CD4-positive, alpha-beta T cell treated with Interleukin-15 for 1 hour (primary cell): ENCODE measurements around the gene SNX24.
"Not testable (repeated sequence)": the region's sequence is repeated elsewhere in the genome, so short reads cannot be mapped to it uniquely, and the experiment has no call there.

ENCODE experiments used
- DNase-seq: peaks from one replicate; pipeline ENCODE4 v3.0.0-alpha.2; 2020

The SNX24 gene, protein sequence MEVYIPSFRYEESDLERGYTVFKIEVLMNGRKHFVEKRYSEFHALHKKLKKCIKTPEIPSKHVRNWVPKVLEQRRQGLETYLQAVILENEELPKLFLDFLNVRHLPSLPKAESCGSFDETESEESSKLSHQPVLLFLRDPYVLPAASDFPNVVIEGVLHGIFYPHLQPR

DNA sequence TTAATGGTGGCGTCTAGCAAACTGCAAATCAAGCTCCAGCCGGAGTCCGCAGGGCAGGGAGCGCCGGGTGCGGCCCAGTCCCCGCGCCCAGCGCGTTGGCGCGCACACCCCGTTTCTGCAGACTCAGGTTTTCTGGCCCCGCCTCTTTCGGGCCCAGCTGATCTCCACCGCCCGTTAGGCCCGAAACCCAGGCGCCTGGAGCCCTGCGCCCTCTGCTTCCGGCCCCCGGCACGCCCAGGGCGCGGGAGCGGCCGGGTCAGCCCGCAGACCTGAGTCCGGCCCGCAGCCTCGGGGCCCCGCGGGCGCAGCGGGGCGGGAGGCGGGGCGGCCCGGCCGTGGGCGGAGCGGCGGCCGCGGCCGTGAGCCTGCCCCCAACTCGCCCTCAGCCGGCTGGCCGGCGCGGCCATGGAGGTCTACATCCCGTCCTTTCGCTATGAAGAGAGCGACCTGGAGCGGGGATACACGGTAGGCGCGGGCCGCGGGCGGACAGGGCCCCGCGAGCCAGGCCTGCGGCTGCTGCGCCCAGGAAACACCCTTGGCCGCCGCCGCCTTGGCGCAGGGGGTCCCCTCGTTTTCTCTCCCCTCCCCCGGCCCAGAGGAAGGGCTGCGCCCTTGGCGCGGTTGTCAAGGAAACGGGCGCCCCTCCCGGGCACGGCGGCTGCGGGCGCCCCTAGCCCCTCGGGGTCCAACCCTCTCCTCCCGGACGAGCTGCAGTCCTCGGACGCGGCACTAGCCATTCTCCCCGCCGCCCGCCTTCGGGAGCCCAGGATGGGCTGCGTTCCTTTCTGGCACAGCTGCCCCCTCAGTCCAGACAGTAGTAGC, at the start of gene SNX24:
Gene SNX24 (plus strand): TSS at position 385 of the 822 bp plus-strand sequence. CDS start 21 bp downstream, at position 406.
- DNase-seq: peak; percentile 73

DNA sequence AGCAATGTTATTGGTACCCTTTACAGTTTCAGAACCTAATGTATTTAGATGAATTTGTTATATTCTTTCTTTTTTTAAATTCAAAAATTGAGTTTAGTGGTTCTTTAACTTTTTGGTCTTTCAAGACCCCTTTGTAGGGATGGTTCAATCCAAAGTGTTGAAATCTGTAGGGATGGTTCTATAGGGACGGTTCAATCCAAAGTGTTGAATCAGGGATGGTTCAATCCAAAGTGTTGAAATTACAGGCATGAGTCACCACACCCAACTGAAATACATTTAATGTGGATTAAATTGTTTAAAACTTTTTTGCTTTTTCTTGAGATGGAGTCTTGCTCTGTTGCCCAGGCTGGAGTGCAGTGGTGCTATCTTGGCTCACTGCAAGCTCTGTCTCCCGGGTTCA, 39.9 kb upstream of the SNX24 start:
- no peak for DNase-seq

DNA sequence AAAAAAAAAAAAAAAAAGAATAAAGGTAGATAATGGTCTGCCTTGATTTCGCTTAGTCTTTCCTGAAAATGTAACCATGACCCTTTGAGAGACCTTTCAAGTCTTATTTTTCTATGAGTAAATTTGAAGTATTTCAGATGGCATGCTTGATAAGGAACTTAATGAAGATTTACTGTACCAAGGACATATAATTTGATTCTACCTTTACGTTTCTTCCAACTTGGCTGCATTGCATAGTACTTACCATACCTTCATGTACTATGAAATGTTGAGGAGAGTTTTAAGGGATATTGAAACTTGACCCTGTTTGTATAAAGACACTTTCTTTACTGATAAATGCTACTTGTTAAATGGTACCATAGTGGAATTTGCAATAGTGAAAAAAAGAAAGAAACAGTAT, 35.0 kb upstream of the SNX24 start:
- no peak for DNase-seq

DNA sequence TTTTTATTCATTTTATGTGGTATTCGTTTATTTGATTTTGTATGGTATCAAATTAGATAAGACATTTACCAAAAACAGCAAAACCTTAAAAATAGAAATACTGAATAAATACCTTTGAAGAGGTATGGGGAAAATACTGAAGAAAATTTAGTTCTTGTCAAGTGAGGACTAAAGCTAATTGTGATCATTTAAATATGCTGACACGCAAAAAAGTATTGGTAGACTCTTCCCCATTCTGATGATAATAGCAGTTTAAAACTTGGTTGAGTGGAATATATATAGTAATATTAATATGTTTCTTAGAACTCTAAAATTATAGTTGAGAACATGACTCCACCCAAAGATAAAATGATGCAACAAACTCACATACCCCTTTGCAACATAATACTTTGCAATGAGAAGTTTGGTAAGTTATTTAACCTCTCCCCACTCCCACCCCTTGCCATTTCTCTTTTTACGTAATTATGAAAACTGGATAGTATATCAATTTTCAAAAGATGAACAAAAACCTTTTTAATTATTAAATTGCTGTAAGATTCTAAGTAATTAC, 30.1 kb upstream of the SNX24 start:
- no peak for DNase-seq

DNA sequence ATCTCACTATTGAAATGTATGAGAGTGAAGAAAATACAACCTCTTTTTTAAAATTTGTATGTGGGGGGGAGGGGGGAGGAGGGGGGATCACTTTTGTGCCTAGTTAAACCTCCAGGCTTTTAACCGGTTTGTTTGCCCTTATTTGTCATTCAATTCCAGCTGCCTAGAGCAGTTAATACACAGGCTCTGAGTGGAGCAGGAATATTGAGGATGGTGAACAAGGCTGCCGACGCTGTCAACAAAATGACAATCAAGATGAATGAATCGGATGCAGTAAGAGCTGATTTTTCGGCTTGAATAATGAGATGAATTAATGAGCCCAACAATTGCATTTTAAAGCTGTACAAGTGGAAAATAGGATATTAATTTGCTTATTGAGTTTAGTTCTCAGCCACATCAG, 28.7 kb upstream of the SNX24 start:
- no peak for DNase-seq

DNA sequence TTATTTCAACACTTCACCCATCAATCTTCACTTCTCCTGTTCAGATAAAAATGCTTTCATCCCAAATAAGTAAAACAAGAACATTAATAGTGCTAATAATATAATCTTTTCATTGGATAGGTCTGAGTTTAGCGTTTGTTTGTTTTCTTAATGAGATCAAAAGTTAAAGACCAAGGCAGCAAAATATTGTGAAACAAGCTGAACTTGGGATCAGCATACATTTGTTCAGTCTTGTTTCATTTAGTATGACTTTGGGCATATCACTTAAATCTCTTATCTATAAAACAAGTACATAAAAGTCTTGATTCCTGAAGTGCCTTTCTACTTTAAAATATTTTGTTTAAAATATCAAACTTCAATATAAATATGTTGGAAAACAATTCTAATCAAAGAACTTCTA, 13.4 kb upstream of the SNX24 start:
- DNase-seq: no peak

DNA sequence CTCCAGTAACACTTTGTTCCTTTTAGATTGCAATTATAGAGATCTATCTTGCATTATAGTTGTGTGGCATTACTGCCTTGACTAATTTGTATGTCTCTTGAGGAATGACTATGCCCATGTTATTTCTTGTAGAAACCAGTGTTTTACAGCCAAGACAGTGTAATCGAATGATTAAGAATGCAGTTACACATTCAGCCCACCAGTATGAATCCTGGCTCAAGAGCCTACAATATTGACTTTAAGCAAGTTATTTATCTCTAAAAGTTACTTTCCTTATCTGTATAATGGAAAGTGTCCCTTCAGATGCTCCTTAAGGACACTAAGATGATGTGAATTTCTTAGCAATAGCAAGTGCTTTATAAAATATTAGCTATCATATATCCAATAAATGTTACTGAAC, 9.7 kb upstream of the SNX24 start:
- DNase-seq: no peak

DNA sequence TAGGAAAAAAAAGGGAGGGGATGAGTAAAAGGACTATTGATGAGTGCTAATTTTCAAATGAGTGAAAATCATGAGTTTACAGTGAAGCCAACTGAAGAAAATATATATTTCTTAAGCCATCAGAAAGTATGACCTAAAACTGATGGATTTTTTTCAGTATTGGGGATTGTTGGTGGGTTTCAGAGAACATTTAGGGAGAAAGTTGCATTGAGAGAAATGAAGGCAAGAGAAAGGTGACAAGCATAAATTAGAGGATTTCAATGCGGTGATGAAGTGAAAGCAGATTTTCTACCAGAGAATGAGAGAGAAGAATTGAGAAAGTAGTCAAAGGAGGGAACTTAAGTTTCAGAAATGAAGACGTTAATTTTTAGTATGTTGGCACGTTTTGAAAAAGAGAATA, 8.5 kb upstream of the SNX24 start:
- DNase-seq: no peak

DNA sequence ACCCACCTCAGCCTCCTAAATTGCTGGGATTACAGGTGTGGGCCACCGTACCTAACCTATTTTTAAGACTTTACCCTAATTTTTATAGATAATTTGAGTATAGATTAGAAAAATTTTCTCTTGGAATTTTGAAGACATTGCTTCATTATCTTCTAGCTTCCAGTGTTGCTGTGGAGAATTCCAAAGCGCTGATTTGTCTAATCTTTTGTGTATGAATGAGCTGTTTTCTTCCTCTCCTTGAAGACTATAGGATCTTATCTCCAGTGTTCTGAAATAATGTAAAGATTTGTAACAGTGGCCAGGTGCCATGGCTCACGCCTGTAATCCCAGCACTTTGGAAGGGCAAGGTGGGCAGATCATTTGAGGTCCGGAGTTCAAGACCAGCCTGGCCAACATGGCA, 5.7 kb upstream of the SNX24 start:
- no peak for DNase-seq

DNA sequence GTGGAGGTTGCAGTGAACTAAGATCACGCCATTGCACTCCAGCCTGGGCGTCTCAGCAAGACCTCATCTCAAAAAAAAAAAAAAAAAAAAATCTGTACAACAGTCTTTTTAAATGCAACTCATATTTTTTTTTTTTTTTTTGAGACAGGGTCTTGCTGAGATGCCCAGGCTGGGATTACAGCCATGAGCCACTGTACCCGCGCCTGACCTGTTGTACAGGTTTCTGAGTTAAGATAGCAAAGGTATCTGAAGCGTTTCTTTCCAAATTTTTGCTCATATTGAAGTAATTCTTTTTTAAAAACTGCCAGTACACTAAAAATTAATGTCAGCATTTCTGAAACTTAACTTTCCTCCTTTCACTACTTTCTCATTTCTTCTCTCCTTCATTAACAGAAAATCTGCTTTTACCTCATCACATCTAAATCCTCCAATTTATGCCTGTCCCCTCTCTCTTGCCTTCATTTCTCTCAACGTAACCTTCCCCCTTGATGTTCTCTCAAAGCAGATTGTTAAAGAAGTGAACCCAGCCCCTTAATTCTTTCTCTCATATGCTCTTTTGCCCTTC, 3.3 kb upstream of the SNX24 start:
- no peak for DNase-seq

DNA sequence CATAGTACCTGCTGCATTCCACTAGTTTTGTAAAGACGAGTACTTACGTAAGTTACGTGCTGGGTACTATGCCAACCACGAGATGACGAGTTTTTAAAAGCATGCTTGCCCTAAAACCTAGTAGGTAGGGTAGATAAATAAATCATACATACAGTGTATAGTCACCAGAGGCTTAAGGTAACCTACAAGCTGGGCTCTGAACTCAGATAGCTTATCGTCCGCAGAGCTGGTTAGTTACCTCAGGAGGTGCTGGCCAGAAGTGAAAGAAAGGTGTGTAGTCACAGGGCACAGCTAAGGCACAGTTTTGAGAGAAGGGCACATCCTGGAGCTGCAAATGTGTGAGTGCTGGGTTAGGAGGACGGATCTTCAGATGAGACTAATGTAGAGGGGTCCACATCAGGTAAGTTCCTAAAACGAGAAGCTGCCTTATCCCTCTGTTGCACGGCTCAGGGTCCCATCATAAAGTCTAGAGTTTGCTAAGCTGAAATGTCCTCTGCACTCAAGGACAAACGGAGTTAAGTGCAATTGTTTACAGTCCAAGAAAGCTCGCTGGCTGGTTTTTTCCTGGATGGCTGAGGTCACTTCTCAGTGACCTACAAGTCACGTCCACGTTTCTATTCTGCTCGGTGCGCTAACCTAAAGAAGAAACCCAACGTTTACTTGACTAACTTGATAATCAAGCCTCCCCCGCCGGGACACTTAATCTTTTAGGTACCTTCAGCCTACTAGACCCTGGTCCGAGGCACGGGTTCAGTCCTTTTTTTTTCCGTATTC, 1.1 kb upstream of the SNX24 start:
- DNase-seq: no peak

DNA sequence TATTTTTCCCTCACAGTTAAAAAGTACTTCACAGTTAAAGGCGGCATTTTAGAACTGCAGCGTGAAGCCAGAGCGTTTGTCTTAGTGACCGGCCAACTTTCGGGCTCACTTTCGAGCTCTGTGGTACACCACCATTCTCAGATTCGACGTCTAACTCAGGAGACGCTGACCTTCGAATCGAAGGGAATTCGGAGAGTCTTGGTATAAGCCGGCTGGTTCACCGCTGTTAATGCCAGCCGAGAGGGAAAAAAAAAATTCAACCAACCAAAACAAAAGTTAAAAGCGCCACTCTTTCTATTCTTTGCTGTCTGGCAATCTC, 544 bp upstream of the SNX24 start:
- DNase-seq: no peak

DNA sequence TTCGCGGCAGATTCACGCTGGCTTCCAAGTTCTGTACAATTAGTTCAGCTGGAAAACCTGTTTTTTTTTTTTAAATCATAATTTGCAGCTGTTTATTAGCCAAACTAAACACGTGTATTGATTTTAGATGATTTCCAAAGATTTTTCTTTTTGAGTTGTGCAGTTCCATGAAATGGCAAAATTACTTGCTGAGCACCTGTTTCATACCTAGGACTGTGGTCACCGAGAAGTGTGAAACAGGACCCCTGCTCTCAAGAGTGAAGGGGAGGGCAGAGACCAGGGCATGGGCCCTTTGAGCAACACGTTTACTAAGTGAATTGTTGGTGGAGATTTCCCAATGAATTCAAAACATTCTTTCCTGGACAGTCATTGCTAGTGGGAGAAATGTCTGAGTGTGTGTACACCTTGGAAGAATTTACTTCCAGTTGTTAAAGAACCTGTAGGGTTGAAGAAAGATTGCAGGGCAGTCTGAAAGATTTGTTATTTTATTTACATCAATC, 688 bp downstream of the SNX24 start:
- no peak for DNase-seq

DNA sequence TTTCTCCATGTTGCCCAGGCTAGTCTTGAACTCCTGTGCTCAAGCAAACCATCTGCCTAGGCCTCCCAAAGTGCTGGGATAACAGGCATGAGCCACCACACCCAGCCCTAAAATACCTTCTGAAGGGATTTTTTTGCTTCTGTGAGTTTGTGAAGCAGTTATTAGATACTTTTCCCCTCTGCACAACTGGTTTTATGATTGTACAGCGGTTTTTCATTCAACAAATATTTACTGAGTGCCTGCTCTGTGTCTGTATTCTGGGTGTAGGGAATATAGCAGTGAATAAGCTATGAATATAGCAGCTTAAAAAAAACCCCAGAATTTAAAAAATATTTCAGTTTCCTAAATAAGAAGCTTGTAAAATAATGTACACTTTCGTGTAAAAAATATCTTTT, 2.3 kb downstream of the SNX24 start:
- no peak for DNase-seq

DNA sequence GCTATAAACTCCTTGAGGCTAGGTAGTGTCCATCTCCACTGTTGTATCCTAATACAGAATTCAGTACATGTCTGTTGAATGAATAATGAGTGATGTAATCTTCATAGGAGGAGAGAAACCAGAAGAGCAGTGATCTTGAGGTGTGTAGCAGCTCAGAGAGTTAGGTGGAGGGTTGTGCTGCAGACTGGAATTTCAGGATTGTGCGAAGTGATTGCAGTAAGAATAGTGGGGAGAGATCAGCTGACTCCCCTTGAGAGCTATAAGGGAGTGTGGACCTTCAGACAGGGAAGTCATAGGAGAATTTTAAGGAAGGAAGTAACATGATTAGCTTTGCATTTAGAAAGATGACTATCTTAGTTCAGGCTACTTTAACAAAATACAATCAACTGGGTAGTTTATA, 4.4 kb downstream of the SNX24 start:
- no peak for DNase-seq

DNA sequence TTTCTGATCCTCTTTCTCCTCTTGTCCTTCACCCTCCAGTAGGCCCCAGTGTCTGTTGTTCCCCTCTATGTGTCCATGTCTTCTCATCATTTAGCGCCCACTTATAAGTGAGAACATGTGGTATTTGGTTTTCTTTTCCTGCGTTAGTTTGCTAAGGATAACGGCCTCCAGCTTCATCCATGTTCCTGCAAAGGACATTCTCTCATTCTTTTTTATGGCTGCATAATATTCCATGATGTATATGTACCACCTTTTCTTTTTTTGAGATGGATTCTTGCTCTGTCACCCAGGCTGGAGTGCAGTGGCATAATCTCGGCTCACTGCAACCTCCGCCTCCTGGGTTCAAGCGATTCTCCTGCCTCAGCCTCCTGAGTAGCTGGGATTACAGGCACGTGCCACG, 12.1 kb downstream of the SNX24 start:
- not testable (repeated sequence) for DNase-seq

DNA sequence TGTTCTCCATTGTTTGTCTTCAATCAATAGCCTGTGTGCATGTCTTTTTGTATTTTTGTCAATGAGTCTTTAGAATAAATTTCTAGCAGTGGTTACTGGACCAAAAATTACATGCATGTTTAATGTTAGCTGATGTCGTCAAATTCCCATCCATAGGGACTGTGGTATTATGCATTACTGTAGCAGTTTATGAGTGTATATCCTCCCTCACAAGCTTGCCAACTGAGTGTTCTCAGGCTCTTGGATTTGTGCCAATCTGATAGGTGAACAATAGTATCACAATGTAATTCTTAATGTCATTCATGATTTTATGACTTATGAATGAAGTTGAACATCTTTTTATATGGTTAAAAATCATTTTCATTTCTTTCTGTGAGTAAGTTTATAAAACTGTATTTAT, 13.0 kb downstream of the SNX24 start:
- no peak for DNase-seq

DNA sequence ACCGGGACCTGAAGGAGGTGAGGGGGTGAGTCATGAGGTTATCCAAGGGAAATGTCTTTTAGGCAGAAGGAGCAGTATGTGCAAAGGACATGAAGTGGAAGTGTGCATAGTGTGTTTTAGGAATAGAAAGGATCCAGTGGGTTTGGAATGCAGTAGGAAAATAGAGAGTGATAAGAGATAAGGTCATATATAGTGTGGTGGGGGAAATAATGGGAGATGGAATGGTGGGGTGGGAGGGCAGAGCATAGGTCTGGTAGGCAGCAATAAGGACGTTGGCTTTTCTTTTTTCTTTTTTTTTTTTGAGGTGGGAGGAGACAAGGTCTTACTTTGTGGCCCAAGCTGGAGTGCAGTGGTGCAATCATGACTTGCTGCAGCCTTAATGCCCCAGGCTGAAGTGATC, 17.8 kb downstream of the SNX24 start:
- DNase-seq: no peak

DNA sequence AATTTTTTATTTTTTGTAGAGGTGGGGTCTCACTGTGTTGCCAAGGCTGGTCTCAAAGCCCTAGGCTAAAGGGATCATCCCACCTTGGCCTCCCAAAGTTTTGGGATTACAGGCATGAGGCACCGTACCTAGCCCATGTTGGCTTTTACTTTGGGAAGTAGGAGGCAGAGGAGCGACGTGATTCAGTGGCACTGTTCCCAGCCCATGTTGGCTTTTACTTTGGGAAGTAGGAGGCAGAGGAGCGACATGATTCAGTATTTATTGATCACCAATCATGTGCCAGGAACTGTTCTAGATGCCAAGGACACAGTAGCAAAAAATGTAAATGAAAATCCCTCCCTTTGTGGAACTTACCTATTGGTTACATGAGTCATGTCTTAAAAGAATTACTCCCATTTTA, 18.3 kb downstream of the SNX24 start:
- no peak for DNase-seq

DNA sequence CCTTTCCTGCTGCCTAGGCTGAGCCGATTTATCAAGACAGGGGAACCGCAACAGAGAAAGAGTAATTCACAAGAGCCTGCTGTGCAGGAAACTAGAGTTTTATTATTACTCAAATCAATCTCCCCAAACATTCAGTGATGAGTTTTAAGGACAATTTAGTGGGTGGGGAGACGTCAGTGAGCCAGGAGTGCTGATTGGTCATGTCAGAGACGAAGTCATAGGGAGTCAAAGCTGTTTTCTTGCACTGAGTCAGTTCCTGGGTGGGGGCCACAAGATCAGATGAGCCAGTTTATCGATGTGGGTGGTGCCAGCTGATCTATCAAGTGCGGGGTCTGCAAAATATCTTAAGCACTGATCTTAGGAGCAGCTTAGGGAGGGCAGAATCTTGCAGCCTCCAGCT, 19.0 kb downstream of the SNX24 start:
- DNase-seq: no peak

DNA sequence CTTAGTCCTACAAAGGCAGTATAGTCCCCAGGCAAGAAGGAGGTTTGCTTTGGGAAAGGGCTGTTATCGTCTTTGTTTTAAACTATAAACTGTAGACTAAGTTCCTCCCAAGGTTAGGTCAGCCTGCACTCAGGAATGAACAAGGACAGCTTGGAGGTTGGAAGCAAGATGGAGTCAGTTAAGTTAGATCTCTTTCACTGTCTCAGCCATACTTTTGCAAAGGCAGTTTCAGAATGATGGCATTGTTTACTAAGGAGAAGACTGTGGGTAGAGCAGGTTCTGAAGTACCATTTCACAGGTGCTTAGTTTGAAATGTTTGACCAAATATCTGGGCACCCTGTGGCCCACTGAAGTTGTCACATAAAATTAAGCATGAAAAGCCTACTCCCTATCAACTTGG, 19.4 kb downstream of the SNX24 start:
- no peak for DNase-seq

DNA sequence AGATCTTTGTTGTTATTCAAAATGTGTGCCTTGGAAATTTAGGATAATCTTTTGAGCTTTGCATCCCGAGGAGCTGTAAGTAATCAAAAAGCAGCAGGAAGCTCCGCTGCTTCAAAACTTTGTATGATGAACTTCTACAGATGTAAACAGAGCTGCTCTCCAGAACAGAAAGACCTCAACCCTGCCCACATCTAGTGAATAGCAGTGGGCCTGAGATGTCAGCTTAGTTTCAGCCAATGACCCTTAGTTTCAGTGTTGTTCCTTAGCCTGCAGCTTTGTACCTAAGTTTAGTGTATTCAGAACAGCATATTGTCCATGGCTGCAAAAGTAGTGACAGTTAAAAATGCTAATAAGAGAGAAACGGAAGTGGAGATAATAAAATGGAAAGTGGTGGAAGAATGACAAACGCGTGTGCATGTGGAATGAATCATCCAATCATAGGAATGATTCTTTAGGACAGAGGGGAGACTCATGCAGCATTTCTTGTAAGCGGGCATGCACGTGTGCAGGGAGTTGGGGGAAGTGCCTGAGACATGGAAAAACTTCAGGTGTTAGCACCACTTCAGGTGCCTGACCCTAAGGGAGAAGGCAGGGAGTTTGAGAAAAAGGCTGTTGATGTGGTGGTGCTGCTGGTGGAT, 24.9 kb downstream of the SNX24 start:
- DNase-seq: no peak

DNA sequence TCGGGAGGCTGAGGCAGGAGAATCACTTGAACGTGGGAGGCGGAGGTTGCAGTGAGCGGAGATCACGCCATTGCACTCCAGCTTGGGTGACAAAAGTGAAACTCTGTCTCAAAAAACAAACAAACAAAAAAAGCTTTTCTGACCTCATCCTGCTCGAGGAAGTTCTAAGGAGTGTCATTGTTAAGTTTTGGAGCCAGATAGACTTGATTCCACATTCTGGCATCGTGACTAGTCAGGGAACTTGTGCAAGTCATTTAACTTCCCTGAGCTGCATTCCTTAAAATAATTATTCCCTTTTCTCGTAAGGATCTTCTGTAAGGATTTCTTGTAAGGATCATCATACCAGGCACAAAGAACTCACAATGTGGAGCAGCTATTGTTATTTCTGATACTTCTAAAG, 26.2 kb downstream of the SNX24 start:
- no peak for DNase-seq
